Measurements from ENCODE around the gene TMEM168. TPM values are rescaled to one million over a fixed set of nuclear protein-coding genes. Genes with fewer than 3 reads are reported as not detected.
"Not testable (repeated sequence)": the region's sequence is repeated elsewhere in the genome, so short reads cannot be mapped to it uniquely, and the experiment has no call there.

TMEM168 gene
- total RNA-seq (10 to 100 TPM; 36.8 to 45.6 TPM), polyA plus RNA-seq (ENCODE audit: insufficient read length in 2 of 2) (10 to 100 TPM; 26.2 to 27.6 TPM)
- long read RNA-seq, donor 1, full-length matches to known transcripts: 4 of 4 reads
- long read RNA-seq, donor 1, partial matches to known transcripts: 0 of 4 reads
- long read RNA-seq, donor 1, other reads (novel, unspliced or antisense): 0 of 4 reads
- long read RNA-seq, donor 2, full-length matches to known transcripts: 4 of 4 reads
- long read RNA-seq, donor 2, partial matches to known transcripts: 0 of 4 reads
- long read RNA-seq, donor 2, other reads (novel, unspliced or antisense): 0 of 4 reads
- long read RNA-seq, donor 3, full-length matches to known transcripts: 4 of 4 reads
- long read RNA-seq, donor 3, partial matches to known transcripts: 0 of 4 reads
- long read RNA-seq, donor 3, other reads (novel, unspliced or antisense): 0 of 4 reads
- long read RNA-seq, donor 4, full-length matches to known transcripts: 5 of 14 reads
- long read RNA-seq, donor 4, partial matches to known transcripts: 9 of 14 reads
- long read RNA-seq, donor 4, other reads (novel, unspliced or antisense): 0 of 14 reads

GRCh38 chr7:112789817-112790585, at the start of gene TMEM168:
TSS of gene TMEM168 (minus strand) at chr7:112790393. CDS start at chr7:112784825, 5,568 bp downstream.
- peak within 1 kb of the TSS; percentile 83 for H3K4me3 ChIP-seq (ENCODE audit: low read depth, low read length)
- peak; percentile 65 to 93 (median 78) for DNase-seq (ENCODE audit: low read depth in 4 of 6, low spot score in 6 of 6)
- no peaks in the 10 kb centered on the region for H3K36me3 ChIP-seq (ENCODE audit: control insufficient read depth, insufficient read depth, low read length)
- peak within 1 kb of the TSS; percentile 92 for H3K27ac ChIP-seq (ENCODE audit: low read depth, low read length)
- H3K27me3 ChIP-seq (ENCODE audit: control insufficient read depth, insufficient read depth, low read length): no peaks in the 10 kb centered on the region
- H3K4me1 ChIP-seq (ENCODE audit: control insufficient read depth, insufficient read depth, low read length): peaks cover 4% of the 10 kb centered on the region
- under 1% methylated on average over 67 of the region's 67 CpGs for WGBS (ENCODE audit: insufficient coverage)
- no peaks in the 10 kb centered on the region for H3K9me3 ChIP-seq (ENCODE audit: control insufficient read depth, insufficient read depth, low read length)

- 83% methylated on average over 2 of the region's 4 CpGs for WGBS (ENCODE audit: insufficient coverage)
- H3K4me1 ChIP-seq (ENCODE audit: control insufficient read depth, insufficient read depth, low read length); H3K4me3 ChIP-seq (ENCODE audit: low read depth, low read length); DNase-seq (ENCODE audit: low read depth in 4 of 6, low spot score in 6 of 6); H3K9me3 ChIP-seq (ENCODE audit: control insufficient read depth, insufficient read depth, low read length); H3K27ac ChIP-seq (ENCODE audit: low read depth, low read length); H3K36me3 ChIP-seq (ENCODE audit: control insufficient read depth, insufficient read depth, low read length); H3K27me3 ChIP-seq (ENCODE audit: control insufficient read depth, insufficient read depth, low read length): not testable (repeated sequence)
Measured at GRCh38 chr7:112835928-112836327, 45.7 kb upstream of the TMEM168 start.

GRCh38 chr7:112833082-112833481, 42.9 kb upstream of the TMEM168 start:
- H3K9me3 ChIP-seq (ENCODE audit: control insufficient read depth, insufficient read depth, low read length): peaks cover 8% of the 10 kb centered on the region
- H3K4me3 ChIP-seq (ENCODE audit: low read depth, low read length): no peak overlapping the region
- DNase-seq (ENCODE audit: low read depth in 4 of 6, low spot score in 6 of 6): no peak
- no peaks in the 10 kb centered on the region for H3K4me1 ChIP-seq (ENCODE audit: control insufficient read depth, insufficient read depth, low read length)
- peaks cover 3% of the 10 kb centered on the region for H3K36me3 ChIP-seq (ENCODE audit: control insufficient read depth, insufficient read depth, low read length)
- WGBS (ENCODE audit: insufficient coverage): no CpG with 5 or more reads among the region's 3 CpGs
- no peaks in the 10 kb centered on the region for H3K27me3 ChIP-seq (ENCODE audit: control insufficient read depth, insufficient read depth, low read length)
- no peak overlapping the region for H3K27ac ChIP-seq (ENCODE audit: low read depth, low read length)

- Histone ChIP-seq H3K4me1 (ENCODE audit: control insufficient read depth, insufficient read depth, low read length) (no peaks in the 10 kb centered on the region), H3K36me3 (ENCODE audit: control insufficient read depth, insufficient read depth, low read length) (peaks cover 3% of the 10 kb centered on the region), H3K27ac (ENCODE audit: low read depth, low read length) (no peak overlapping the region), H3K4me3 (ENCODE audit: low read depth, low read length) (no peak overlapping the region), H3K27me3 (ENCODE audit: control insufficient read depth, insufficient read depth, low read length) (no peaks in the 10 kb centered on the region), H3K9me3 (ENCODE audit: control insufficient read depth, insufficient read depth, low read length) (peaks cover 6% of the 10 kb centered on the region)
- DNase-seq (ENCODE audit: low read depth in 4 of 6, low spot score in 6 of 6): no peak
Measured at GRCh38 chr7:112830769-112831168, 40.6 kb upstream of the TMEM168 start.

GRCh38 chr7:112828696-112829095, 38.5 kb upstream of the TMEM168 start:
- Histone ChIP-seq H3K36me3 (ENCODE audit: control insufficient read depth, insufficient read depth, low read length) (peaks cover 3% of the 10 kb centered on the region), H3K27me3 (ENCODE audit: control insufficient read depth, insufficient read depth, low read length) (no peaks in the 10 kb centered on the region), H3K9me3 (ENCODE audit: control insufficient read depth, insufficient read depth, low read length) (peaks cover 6% of the 10 kb centered on the region), H3K4me3 (ENCODE audit: low read depth, low read length) (no peak overlapping the region), H3K4me1 (ENCODE audit: control insufficient read depth, insufficient read depth, low read length) (no peaks in the 10 kb centered on the region), H3K27ac (ENCODE audit: low read depth, low read length) (no peak overlapping the region)
- DNase-seq (ENCODE audit: low read depth in 4 of 6, low spot score in 6 of 6): no peak
- WGBS (ENCODE audit: insufficient coverage): no CpG with 5 or more reads among the region's 1 CpG

GRCh38 chr7:112821345-112821744, 31.2 kb upstream of the TMEM168 start:
- DNase-seq (ENCODE audit: low read depth in 4 of 6, low spot score in 6 of 6): no peak
- Histone ChIP-seq H3K4me3 (ENCODE audit: low read depth, low read length) (no peak overlapping the region), H3K36me3 (ENCODE audit: control insufficient read depth, insufficient read depth, low read length) (no peaks in the 10 kb centered on the region), H3K27ac (ENCODE audit: low read depth, low read length) (no peak overlapping the region), H3K27me3 (ENCODE audit: control insufficient read depth, insufficient read depth, low read length) (no peaks in the 10 kb centered on the region), H3K4me1 (ENCODE audit: control insufficient read depth, insufficient read depth, low read length) (no peaks in the 10 kb centered on the region), H3K9me3 (ENCODE audit: control insufficient read depth, insufficient read depth, low read length) (no peaks in the 10 kb centered on the region)

GRCh38 chr7:112819536-112819935, 29.3 kb upstream of the TMEM168 start:
- Histone ChIP-seq H3K36me3 (ENCODE audit: control insufficient read depth, insufficient read depth, low read length) (no peaks in the 10 kb centered on the region), H3K27me3 (ENCODE audit: control insufficient read depth, insufficient read depth, low read length) (no peaks in the 10 kb centered on the region), H3K4me3 (ENCODE audit: low read depth, low read length) (no peak overlapping the region), H3K27ac (ENCODE audit: low read depth, low read length) (no peak overlapping the region), H3K4me1 (ENCODE audit: control insufficient read depth, insufficient read depth, low read length) (no peaks in the 10 kb centered on the region), H3K9me3 (ENCODE audit: control insufficient read depth, insufficient read depth, low read length) (no peaks in the 10 kb centered on the region)
- 100% methylated on average over 2 of the region's 3 CpGs for WGBS (ENCODE audit: insufficient coverage)
- DNase-seq (ENCODE audit: low read depth in 4 of 6, low spot score in 6 of 6): no peak

- no peak overlapping the region for H3K27ac ChIP-seq (ENCODE audit: low read depth, low read length)
- no peaks in the 10 kb centered on the region for H3K27me3 ChIP-seq (ENCODE audit: control insufficient read depth, insufficient read depth, low read length)
- H3K4me3 ChIP-seq (ENCODE audit: low read depth, low read length): no peak overlapping the region
- DNase-seq (ENCODE audit: low read depth in 4 of 6, low spot score in 6 of 6): peak in 1 of 6 donors; percentile 50
- no peaks in the 10 kb centered on the region for H3K36me3 ChIP-seq (ENCODE audit: control insufficient read depth, insufficient read depth, low read length)
- 91% methylated on average over 1 of the region's 4 CpGs for WGBS (ENCODE audit: insufficient coverage)
- H3K9me3 ChIP-seq (ENCODE audit: control insufficient read depth, insufficient read depth, low read length): no peaks in the 10 kb centered on the region
- H3K4me1 ChIP-seq (ENCODE audit: control insufficient read depth, insufficient read depth, low read length): no peaks in the 10 kb centered on the region
Measured at GRCh38 chr7:112806156-112806555, 16.0 kb upstream of the TMEM168 start.

- Histone ChIP-seq H3K27ac (ENCODE audit: low read depth, low read length) (no peak overlapping the region), H3K4me1 (ENCODE audit: control insufficient read depth, insufficient read depth, low read length) (no peaks in the 10 kb centered on the region), H3K36me3 (ENCODE audit: control insufficient read depth, insufficient read depth, low read length) (no peaks in the 10 kb centered on the region), H3K4me3 (ENCODE audit: low read depth, low read length) (no peak overlapping the region), H3K9me3 (ENCODE audit: control insufficient read depth, insufficient read depth, low read length) (no peaks in the 10 kb centered on the region), H3K27me3 (ENCODE audit: control insufficient read depth, insufficient read depth, low read length) (no peaks in the 10 kb centered on the region)
- WGBS (ENCODE audit: insufficient coverage): 92% methylated on average over 3 of the region's 3 CpGs
- DNase-seq (ENCODE audit: low read depth in 4 of 6, low spot score in 6 of 6): no peak
Measured at GRCh38 chr7:112802406-112802805, 12.2 kb upstream of the TMEM168 start.
